GM19351 (cell line): ENCODE measurements around the gene TADA1.
A peak's percentile ranks its signal among the peaks of the same experiment; 100 is the strongest.

ENCODE experiments used
- ATAC-seq: cut with Tn5 transposase; IDR thresholded peaks from one replicate; pipeline ENCODE4 v1.9.1; 2021; ENCODE audit warnings: mild to moderate bottlenecking, moderate library complexity; ENCODE audit not compliant: unreplicated experiment

TADA1 gene, protein sequence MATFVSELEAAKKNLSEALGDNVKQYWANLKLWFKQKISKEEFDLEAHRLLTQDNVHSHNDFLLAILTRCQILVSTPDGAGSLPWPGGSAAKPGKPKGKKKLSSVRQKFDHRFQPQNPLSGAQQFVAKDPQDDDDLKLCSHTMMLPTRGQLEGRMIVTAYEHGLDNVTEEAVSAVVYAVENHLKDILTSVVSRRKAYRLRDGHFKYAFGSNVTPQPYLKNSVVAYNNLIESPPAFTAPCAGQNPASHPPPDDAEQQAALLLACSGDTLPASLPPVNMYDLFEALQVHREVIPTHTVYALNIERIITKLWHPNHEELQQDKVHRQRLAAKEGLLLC

DNA sequence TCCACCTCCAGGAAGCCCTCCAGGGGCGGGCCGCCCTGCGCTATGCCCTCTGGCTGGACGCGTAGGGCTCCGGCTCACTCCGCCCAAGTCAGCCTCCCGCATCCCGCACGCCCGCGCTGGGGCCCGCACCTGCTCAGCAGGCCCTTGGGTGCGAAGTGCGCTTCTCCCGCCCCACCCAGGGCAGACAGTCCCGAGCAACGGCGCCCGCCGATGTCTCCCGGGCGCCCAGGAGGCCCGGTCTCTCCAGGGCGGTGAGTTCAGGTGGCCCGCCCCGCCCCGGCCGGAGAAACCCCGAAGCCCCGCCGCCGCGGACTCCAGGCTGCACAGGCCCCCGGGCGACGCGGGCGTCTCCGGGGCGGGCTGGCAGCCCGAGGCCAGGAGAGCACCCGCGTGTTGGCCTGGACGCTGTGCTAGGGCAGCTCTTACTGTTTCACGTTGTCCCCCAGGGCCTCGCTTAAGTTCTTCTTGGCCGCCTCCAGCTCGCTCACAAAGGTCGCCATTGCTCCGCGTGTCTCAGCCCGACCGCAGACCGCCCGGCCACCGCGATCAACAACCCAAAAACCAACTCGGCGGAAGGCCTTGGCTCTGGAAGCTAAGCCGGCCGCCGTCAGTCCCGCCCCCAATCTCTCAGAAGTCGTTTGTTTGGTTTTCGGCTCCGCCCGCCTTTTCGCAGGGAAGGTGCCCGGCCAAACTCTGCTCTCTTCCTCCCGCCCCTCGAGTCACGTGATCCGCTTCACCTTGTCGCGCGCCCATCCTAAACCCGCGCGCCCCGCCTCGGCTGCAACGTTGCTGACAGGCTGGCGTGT lies at the start of gene TADA1:
Gene TADA1, minus strand, starts transcription at position 531 of the 806 bp plus-strand sequence. Its CDS starts 31 bp downstream, at position 500.
- peak; percentile 84 for ATAC-seq

DNA sequence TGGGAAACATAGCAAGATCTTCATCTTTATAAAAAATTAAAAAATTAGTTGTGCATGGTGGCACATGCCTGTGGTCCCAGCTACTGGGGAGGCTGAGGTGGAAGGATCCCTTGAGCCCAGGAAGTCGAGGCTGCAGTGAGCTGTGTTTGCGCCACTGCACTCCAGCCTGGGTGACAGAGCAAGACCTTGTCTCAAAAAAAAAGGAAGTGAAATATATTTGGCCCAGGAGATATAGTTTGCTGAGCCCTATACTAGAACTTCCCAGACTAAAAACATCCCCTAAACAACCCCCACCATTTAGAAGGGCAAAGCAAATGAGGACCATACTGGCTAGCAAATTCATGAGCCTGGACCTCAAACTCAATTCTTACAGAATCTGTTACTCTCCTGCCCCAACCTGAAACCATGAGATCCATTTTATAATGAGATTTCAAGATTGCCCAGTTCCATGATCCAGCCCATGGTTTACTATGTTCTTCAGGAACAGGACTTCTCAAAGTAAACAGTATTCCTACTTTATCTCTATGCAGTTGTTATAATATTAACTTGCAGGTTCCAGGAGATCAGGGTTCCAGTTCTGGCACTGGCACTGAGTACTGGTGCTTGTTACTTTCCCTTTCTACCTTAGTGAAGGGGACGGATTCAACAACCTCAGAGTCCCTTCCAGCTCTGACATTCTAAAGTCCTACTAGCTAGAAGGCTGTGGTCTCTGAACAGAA lies 48.9 kb upstream of the TADA1 start:
- peak; percentile 90 for ATAC-seq

DNA sequence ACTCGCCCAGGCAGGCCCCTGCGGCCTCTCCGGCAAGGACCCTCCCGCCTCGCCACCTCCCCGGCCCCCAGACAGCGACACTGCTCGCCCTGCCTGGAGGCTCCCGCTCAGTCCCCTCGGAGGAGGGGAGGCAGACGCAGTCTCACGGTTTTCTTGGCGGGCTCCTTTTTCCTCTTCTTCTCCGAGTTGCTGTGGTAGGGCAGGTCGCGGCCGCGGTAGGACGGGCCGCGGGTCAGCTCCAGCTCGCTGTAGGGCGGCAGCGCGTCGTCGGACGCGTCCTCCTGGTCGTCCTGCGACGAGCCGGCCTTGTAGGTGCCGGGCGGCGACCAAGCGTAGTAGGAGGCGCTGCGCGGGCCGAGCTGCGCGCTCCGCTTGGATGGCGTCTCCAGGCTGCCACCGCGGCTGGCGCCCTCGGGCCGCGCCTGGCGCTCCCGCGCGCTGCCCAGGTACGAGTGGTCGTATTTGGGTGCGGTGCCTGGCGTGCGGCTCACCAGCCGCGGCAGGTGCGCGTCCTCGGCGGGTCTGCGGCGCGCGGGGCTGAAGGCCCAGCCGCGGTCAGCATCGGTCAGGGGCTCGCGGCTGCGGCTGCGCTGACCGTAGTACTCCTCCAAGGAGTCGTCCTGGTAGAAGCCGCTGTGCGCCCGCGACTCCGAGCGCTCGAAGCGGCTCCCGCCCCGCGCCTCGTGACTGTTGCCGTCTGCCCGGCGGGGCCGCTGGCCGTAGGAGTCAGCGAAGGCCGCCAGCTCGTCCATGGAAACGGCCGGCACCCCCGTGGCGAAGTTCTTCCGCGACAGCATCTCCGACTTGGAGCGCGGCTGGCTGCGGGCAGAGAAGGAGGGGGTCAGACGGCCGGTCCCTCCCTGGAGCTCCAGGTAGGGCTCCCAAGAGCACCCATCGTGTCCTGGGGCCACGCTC lies 44.8 kb upstream of the TADA1 start:
- ATAC-seq: no peak

DNA sequence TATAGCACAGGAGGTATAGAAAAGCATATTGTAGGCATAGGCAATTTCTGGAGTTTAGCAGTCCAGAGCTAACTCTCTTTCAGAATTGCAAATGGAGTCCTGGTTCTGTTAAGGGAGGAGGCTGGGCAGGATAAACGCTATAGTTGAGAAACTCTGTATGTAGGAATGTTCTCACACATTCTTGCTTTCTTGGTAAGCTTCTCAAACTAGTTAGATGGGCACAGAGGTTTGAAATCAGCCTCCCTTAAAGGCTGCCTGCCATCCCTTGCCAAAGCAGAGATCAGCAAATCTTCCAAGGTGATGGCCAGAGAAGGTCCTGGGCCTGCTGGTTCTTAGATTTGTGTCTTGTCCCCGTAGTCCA lies 42.9 kb upstream of the TADA1 start:
- ATAC-seq: no peak

DNA sequence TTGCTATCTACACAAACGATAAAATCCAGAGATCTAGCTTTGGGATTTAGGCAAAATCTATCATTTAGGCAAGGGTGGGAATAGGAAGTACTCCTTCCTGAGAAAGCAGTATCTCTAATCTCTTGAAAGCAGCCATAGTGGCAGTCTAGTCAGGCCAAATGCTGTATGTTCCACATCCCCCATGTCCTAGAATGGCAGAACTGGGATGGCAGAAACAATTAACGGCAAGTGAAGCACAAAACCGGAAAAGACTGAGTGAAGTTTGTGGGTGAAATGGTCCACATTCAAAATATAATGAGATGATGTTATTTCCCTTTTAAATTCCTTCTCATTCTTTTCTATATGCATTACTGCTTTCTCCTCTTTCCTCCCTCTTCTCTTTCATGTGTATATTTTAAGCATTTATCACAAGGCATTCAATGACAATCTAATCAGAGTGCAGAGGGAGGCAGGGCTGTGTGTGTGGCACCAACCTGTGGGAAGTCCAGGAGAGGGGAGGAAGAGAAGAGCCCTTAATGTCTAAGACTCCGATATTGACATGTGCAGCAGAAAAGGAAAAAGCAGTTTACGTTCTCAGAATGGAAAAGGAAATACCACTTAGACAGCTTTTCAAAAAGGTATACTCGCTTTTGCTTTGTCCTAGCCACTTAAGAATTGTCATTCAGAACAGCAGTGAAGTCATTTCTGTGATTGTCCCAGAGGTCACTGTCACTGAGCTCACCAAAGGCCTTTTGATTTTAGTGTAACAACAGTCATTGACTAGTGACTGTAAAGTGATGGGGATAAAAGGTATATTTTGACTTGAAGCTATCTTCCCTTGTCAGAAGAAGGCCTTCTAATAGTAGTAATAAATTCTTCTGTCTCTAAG lies 42.3 kb upstream of the TADA1 start:
- no peak for ATAC-seq

DNA sequence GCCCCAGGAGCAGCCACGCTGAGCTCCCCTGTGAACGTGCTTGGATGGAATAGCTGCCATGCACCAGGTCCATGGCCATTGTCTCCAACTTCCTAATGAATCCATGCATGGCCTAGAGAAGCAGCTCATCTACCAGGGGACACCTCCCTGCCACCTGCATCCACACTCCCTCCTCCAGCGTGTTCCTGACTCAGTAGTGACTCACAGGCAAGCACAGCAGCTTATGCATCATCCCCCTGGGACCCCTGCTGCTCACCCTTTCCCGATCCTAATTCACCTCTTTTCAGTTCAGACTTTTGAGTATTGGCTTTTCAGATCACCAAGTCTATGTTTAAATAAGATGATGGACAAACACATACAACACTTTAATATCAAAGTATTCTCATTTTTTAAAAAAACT lies 39.9 kb upstream of the TADA1 start:
- no peak for ATAC-seq

DNA sequence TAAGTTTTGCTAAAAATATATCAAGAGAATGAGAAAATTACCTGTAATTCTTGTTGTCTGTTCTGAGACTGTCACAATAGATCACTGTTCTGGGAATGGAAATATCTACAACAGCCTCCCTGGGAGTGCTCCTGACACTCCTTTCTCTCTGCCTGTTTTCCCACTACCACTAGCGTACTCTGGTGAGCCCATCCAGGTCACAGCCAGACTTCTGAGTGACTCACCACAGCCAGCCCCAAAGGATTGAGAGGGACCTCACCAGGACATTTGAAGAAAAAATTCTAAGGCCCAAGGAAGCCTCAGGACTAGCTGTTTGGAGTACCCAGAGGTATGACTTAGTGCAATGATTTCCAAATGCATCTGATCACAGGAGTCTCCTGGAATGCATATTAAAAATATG lies 39.0 kb upstream of the TADA1 start:
- ATAC-seq: no peak

DNA sequence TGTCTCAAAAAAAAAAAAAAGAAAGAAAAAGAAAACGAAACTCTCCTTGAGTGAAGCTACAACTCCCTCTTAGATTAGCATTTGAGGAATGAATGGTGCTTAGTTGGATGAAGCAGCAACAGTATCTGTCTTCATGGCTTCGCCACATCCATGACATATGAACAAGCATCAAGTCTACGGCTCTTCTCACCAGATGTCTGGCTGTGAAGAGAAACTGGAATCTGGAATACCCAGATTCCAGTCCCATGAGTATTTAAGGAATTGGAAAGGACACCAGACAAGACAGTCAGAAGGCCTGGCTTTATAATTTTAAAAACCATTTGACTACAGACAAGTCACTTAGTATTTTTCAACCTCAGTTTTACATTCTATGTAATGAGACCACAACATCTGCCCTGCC lies 38.0 kb upstream of the TADA1 start:
- ATAC-seq: no peak

DNA sequence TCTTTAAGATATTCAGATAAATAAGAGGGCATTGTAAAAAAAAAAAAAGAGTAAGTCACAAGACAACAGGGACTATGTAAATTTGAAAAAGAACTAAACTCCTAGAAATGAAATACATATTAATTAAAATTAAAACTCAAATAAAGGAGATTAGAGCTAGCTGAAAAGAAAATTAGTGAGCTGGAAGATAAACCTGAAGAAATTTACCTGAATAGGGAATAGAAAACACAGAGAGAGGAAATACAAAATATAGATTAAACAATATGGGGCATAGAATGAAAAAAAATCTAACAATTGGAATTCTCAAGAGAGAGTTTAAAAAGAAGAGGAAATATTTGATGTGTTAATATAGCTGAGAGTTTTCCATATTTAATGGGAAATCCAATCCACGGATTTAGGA lies 35.6 kb upstream of the TADA1 start:
- ATAC-seq: no peak

DNA sequence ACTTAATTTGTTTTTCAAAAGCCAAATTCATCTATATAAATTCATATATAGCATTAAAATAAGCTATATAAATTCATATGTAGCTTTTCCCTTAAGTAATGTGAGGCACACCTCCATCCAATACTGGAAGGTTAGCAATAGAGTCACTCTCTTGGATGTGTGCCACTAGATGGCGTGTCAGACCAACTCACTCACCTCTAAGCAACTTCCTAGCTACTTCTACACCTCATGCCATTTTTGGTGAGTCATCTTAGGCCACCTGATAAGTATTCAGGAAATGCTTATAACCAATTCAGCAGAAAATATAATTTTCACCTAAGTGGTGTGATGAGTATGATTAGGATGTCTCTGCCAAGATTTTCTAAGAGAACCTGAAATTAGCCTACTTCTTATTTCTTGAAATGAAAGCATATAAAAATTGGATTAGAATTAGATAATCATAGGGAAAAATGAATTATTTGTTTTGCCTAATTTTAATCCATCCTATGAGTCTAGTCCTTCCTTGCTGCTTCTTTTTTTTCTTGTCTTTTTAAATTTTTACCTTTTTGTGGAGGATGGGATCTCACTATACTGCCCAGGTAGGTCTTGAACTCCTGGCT lies 34.4 kb upstream of the TADA1 start:
- ATAC-seq: peak; percentile 98

DNA sequence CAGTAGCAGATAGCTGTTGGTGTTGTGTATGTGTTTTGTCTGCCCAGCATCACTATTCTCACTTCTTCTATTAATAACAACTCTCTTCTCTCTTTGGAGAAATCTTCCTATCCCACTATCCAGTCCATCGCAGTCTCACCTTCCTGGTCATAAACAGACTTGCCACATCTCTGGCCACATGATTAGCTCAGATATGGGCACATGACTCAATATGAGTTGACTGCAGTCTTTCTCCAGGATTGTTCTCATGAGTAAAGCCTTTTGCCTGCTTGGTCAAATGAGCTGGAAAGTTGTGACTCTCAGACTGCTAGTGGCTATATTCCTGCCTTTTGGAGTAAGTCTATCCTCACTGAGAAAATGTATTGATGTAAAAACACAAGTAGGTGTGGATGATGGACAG lies 32.9 kb upstream of the TADA1 start:
- no peak for ATAC-seq

DNA sequence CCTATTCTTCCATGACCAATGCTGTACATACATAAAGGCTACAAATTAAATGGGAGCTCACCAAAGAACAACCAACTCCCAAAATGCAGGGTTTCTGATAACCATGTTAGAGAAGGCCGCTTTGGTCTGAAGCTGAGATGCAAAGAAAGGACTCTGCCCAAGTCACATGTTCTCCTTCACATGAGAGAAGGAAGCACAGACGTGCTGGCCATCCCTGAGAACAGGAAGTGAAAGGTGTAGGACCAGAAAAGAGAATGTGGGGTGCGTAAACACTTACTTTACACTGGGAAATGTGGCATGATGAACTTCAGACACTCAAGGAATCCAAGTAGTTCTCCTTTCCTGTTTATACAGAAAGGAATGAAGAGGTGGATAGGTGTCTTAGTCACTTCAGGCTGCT lies 31.7 kb upstream of the TADA1 start:
- ATAC-seq: peak; percentile 60

DNA sequence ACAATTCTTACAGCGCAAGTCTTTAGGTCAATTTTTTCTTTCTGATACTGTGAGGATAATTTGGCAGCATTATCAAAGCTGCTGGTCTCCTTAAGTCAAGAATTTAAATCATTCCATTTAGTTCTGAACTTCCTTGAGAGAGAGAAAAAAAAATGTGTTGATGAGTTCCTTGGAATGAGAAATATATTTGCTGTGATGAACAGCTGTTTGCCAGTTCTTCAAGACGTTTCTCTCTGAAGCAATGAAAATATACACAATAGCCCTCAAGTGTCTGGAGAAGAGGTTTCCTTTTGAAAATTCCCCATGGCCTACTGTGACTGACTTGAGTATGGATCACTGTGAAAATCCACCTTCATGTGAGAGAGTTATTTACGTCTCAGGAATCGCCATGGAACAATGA lies 31.0 kb upstream of the TADA1 start:
- ATAC-seq: no peak

DNA sequence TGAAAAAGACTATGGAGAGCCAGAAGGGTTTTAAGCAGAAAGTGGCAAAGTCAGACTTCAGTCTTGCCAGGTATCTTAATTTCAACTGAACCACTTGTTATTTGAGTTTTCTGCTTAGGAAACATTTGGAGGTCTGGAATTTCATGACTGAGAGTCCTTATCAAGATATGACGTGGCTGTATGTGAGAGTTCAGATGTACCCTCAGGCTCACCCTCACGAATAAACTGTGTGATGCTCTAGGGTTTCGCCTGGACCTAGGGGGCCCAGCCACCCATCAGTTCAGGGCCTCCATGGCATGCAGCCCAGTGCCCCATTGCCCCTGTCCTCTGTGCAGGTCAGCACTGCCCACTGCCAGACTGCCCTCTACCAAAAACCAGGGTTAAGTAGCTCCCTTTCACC lies 30.6 kb upstream of the TADA1 start:
- ATAC-seq: no peak

DNA sequence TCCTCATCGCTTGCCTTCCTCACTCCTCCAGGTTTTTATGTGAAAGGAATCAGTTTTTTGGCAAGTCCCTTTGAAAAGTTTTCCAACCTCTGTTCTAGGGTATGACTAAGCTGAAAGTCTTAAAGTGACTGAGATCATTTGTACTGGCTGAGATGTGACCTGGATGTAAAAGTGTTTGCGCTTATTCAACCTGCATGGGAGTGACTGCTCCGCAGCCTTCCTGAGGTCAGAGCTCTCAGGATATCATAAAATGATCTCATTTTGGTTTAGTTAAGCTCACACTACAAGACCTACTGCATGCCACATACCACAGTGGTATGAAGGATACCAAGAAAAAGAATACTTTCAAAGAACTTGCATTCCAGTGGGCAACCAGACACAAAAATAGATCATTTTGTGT lies 29.8 kb upstream of the TADA1 start:
- ATAC-seq: no peak

DNA sequence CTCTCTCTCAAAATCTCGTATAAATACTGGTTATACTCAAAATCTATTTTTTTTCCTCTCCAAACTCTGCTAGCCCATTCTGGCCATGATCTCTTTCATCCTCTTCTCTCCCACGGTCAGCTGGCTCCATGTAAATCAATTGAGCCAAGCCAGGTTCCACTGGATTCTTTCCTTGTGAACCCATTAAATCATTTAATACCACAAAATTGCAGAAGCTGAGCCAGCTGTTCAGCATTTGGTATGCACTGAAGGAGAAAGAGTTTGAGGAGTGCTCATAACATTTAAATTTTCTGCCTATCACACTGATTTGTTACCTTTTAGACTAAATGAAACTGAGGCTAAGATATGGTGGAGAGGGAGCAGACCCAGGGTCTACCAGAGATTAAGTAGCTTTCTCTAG lies 29.1 kb upstream of the TADA1 start:
- no peak for ATAC-seq

DNA sequence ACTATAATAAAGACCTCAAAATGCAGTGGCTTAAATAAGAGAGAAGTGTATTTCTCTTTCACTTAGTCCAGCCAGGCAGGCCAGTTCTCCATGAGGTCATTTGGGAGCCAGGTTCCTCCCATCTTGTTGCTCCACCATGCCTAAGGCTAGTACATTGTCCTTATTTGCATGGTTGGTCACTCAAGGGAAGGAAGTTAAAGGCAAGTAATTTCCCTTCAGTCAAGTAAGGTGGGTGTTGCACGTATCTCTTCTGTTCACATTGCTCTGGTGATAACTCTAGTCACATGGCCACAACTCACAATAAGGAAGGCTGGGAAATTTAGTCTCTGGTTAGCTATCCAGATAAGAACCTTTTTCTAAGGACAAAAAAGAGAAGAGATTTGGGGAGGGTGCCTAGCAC lies 27.2 kb upstream of the TADA1 start:
- no peak for ATAC-seq

DNA sequence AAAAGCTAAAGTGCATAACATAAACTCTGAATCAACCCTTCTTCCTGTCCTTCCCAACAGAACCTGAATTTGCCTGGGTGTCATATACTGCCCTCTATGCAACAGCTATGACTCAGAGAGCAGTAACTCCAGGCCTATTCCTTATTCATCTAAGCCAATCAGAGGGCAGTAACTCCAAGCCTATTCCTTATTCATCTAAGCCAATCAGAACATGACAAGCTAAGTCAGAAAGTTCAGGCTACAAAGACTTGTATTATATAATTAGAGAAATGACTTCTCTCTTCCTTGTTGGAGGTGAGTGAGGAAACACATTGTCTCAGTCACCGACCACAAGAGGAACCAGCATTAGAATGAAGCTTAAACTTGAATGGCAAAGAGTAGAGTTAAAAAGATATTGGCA lies 26.2 kb upstream of the TADA1 start:
- ATAC-seq: no peak

DNA sequence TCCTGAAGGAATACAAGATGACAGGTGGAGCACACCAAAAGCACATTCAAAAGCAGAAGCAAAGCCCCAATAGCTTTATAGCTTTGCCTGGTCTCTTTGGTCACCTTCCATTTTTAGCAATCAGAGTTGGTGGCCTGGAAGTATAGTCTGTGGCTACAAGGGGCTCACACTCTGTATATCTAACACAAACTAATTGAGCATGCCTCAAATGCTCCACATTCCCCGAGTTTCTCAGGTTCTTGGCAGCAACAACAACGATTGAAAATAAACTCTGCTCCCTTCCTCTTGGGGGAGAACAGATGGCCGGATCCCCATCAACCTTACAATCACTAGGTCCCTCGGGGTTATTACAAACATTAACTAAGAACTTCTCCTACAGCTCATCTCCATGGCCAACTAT lies 24.9 kb upstream of the TADA1 start:
- ATAC-seq: no peak
